Panc1 (cell line): ENCODE data around the gene SH3PXD2A.

Source experiments
- SIN3A ChIP-seq: IDR thresholded peaks from 2 replicates; pipeline ENCODE4 v1.6.1; 2012; ENCODE audit warnings: low read depth, mild to moderate bottlenecking, low read length, moderate library complexity, borderline replicate concordance; ENCODE audit not compliant: insufficient read depth
- TF ChIP-seq, protein P1 (sequence below): fragments of 450-650 bp; IDR thresholded peaks from 2 replicates; pipeline ENCODE4 v1.5.1; 2017; ENCODE audit warnings: mild to moderate bottlenecking

DNA sequence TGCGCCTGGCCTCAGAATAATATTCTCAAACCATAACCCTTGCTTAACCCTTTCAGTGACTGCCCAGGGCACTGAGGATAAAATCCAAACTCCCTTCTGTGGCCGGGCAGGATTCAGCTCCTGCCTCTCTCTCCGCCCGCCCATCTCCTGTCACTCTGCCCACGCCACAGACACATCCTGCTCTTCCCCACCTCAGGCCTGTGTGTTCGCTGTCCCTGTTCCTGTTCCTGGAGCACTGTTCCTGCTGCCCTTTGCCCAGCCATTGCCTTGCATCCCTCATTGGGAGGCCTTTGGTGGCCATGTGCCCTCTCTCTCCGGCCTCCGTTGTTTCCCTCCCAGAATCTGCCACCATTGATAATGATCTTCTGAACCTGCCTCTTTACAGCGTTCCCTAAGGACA is 108.8 kb downstream of the SH3PXD2A start:
- TF ChIP-seq, protein P1, sequence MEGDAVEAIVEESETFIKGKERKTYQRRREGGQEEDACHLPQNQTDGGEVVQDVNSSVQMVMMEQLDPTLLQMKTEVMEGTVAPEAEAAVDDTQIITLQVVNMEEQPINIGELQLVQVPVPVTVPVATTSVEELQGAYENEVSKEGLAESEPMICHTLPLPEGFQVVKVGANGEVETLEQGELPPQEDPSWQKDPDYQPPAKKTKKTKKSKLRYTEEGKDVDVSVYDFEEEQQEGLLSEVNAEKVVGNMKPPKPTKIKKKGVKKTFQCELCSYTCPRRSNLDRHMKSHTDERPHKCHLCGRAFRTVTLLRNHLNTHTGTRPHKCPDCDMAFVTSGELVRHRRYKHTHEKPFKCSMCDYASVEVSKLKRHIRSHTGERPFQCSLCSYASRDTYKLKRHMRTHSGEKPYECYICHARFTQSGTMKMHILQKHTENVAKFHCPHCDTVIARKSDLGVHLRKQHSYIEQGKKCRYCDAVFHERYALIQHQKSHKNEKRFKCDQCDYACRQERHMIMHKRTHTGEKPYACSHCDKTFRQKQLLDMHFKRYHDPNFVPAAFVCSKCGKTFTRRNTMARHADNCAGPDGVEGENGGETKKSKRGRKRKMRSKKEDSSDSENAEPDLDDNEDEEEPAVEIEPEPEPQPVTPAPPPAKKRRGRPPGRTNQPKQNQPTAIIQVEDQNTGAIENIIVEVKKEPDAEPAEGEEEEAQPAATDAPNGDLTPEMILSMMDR: no peak
- TF ChIP-seq SIN3A: no peak
